GM12878 (cell line): ENCODE measurements around the gene TRIM46. TPM values are rescaled to one million over a fixed set of nuclear protein-coding genes. Genes with fewer than 3 reads are reported as not detected.

Source experiments
- ATF2 ChIP-seq: IDR thresholded peaks from 2 replicates; pipeline ENCODE4 v1.6.1; 2012; ENCODE audit warnings: low read length, inconsistent platforms
- ATF7 ChIP-seq: fragments of 450-650 bp; IDR thresholded peaks from 2 replicates; pipeline ENCODE4 v1.6.1; 2016; ENCODE audit warnings: low read depth, mild to moderate bottlenecking
- BACH1 ChIP-seq: fragments of 450-650 bp; IDR thresholded peaks from 2 replicates; pipeline ENCODE4 v1.6.1; 2017; ENCODE audit warnings: mild to moderate bottlenecking, borderline replicate concordance
- BHLHE40 ChIP-seq, 2 experiments: fragments of 450-650 bp in 1 of 2; IDR thresholded peaks; 2 replicates each; pipeline ENCODE4 v1.6.1; 2011 to 2017; ENCODE audit warnings: low read depth in 2 of 2, borderline replicate concordance in 1 of 2, improper control_type of control experiment in 1 of 2, low read length in 1 of 2, mild to moderate bottlenecking in 1 of 2
- E2F8 ChIP-seq: fragments of 450-650 bp; IDR thresholded peaks from 2 replicates; pipeline ENCODE4 v1.6.1; 2018; ENCODE audit warnings: mild to moderate bottlenecking, low read depth, moderate library complexity; ENCODE audit not compliant: partially characterized antibody
- IKZF2 ChIP-seq, 2 experiments: fragments of 450-650 bp; IDR thresholded peaks; 2 replicates each; pipeline ENCODE4 v1.6.1; 2017; ENCODE audit warnings: mild to moderate bottlenecking in 2 of 2, moderate library complexity in 2 of 2
- IRF3 ChIP-seq: fragments of 450-650 bp; IDR thresholded peaks from 2 replicates; pipeline ENCODE4 v1.6.1; 2014; ENCODE audit warnings: mild to moderate bottlenecking
- KAT2A ChIP-seq: conservative IDR thresholded peaks from 2 replicates; pipeline ENCODE4 v1.6.1; 2011; ENCODE audit warnings: low read depth, low read length; ENCODE audit not compliant: control insufficient read depth
- RELB ChIP-seq: fragments of 450-650 bp; IDR thresholded peaks from 2 replicates; pipeline ENCODE4 v1.6.1; 2017; ENCODE audit warnings: low read depth, mild to moderate bottlenecking, moderate library complexity
- SMC3 ChIP-seq: IDR thresholded peaks from 2 replicates; pipeline ENCODE4 v1.6.1; 2011; ENCODE audit warnings: low read length, improper control_type of control experiment, borderline replicate concordance
- SPI1 ChIP-seq: IDR thresholded peaks from 2 replicates; pipeline ENCODE4 v1.6.1; 2011; ENCODE audit warnings: low read depth, mild to moderate bottlenecking, low read length, moderate library complexity, borderline replicate concordance; ENCODE audit not compliant: insufficient read depth
- polyA plus RNA-seq, 11 experiments: library from polyadenylated mRNA; depleted of rRNA in 4 of 11; unstranded in 6 of 11; stranded (reverse) in 5 of 11; fragments of >200 nt; fragmentation: Nextera tagmentation in 4 of 11; fragmentation: Illumina TruSeq in 1 of 11; extraction: Ambion mirVana in 4 of 11; extraction: Trizol in 1 of 11; gene quantifications; 1 replicate in 1 of 11; 2 replicates in 10 of 11; pipeline versions ENCODE4 v1.2.1 to v1.2.3, GENCODE V29; 2011 to 2016; ENCODE audit warnings: inconsistent platforms in 2 of 11, missing spikeins in 2 of 11, low read depth in 1 of 11
- total RNA-seq, 4 experiments: library from RNA; depleted of rRNA in 3 of 4; stranded (reverse); fragments of >200 nt in 3 of 4; fragmentation: Illumina TruSeq in 1 of 4; extraction: Trizol in 1 of 4; gene quantifications; 2 replicates each; pipeline versions ENCODE4 v1.2.1 to v1.2.3, GENCODE V29; 2013 to 2021

The TRIM46 gene
- total and polyA plus RNA-seq, 10 of the 15 experiments (the other 5 are each of a cell fraction or from before 2014, with no cell fraction given) = 0.08 to 3.1 (median 0.97) TPM

- TF ChIP-seq BACH1 = no peak
- TF ChIP-seq E2F8 = no peak
- TF ChIP-seq BHLHE40 (IDR thresholded peaks at IDR 0.05; ENCODE audit: borderline replicate concordance in 1 of 2, low read depth in 2 of 2, low read length in 1 of 2) = peak in 1 of 2 experiments; percentile 19; a peak in 1 of 4 replicates
- TF ChIP-seq SMC3 = peak; percentile 60; the same call in 1 of the 2 replicates
- no peak for TF ChIP-seq KAT2A
- peak; percentile 50 to 54 for TF ChIP-seq IKZF2 (IDR thresholded peaks at IDR 0.05)
- TF ChIP-seq IRF3 = 0 out of 2 replicates have a peak, but pooled peaks have one; percentile 31
- 0 out of 2 replicates have a peak, but pooled peaks have one; percentile 35 for TF ChIP-seq SPI1
- peak; percentile 14; the same call in 1 of the 2 replicates for TF ChIP-seq RELB
- peak; percentile 10; the same call in 1 of the 2 replicates for TF ChIP-seq ATF7
- no peak for TF ChIP-seq ATF2
Observed at GRCh38 chr1:155226188-155226909, 52.7 kb downstream of the TRIM46 start (continued).
